Mucosa of descending colon (tissue), 3 donors: ENCODE data around the gene KRT36. TPM values are rescaled to one million over a fixed set of nuclear protein-coding genes. Genes with fewer than 3 reads are reported as not detected.

Experiments
- ATAC-seq: fragments of 200-7000 bp; cut with Tn5 transposase; one replicate; pipeline ENCODE4 v1.9.1; 2020; ENCODE audit warnings: mild to moderate bottlenecking, moderate library complexity
- DNase-seq, 3 donors: peaks; one replicate each; pipeline ENCODE4 v3.0.0-alpha.2; 2020
- H3K36me3 ChIP-seq: fragments of 200-600 bp; one replicate; pipeline ENCODE4 v1.8.0; 2021; ENCODE audit warnings: low read depth, mild to moderate bottlenecking
- H3K4me1 ChIP-seq: fragments of 200-600 bp; one replicate; pipeline ENCODE4 v1.8.0; 2021; ENCODE audit warnings: low read depth, mild to moderate bottlenecking
- H3K4me3 ChIP-seq: fragments of 200-600 bp; one replicate; pipeline ENCODE4 v1.8.0; 2021; ENCODE audit warnings: mild to moderate bottlenecking
- H3K9me3 ChIP-seq: fragments of 200-600 bp; one replicate; pipeline ENCODE4 v1.8.0; 2021; ENCODE audit warnings: mild to moderate bottlenecking
- intact Hi-C, 2 donors: fragments of 100-400 bp; cut with DNase I in 1 of 2; cut with micrococcal nuclease in 1 of 2; formaldehyde crosslinking; loops; one replicate each; pipeline versions ENCODE4 v1.11.0 to v1.11.1; 2022; cut with DNase I, micrococcal nuclease
- total RNA-seq, 3 donors: library from RNA; stranded (reverse); fragmentation: NEBNext Ultra II Directional in 2 of 3; extraction: Animal tissue kit (Norgen Biotek cat#: 25700) in 2 of 3; gene quantifications; one replicate each; pipeline versions ENCODE4 v1.2.1 to v1.2.4, GENCODE V29; 2021 to 2023
- TF ChIP-seq, protein P1 (sequence below): fragments of 200-600 bp; IDR thresholded peaks from one replicate; pipeline ENCODE4 v1.8.0; 2022; ENCODE audit warnings: antibody characterized with exemption, mild to moderate bottlenecking
- donor health status: DM: no; HTN: no; CAD: no; lungs with moderate emphysema.
- donor health status: DM: no; HTN: no; CAD: no.
- donor health status: DM: no; HTN: yes; CAD: no.

The KRT36 gene
- total RNA-seq, 3 donors from 2014 or later, result not detected

DNA sequence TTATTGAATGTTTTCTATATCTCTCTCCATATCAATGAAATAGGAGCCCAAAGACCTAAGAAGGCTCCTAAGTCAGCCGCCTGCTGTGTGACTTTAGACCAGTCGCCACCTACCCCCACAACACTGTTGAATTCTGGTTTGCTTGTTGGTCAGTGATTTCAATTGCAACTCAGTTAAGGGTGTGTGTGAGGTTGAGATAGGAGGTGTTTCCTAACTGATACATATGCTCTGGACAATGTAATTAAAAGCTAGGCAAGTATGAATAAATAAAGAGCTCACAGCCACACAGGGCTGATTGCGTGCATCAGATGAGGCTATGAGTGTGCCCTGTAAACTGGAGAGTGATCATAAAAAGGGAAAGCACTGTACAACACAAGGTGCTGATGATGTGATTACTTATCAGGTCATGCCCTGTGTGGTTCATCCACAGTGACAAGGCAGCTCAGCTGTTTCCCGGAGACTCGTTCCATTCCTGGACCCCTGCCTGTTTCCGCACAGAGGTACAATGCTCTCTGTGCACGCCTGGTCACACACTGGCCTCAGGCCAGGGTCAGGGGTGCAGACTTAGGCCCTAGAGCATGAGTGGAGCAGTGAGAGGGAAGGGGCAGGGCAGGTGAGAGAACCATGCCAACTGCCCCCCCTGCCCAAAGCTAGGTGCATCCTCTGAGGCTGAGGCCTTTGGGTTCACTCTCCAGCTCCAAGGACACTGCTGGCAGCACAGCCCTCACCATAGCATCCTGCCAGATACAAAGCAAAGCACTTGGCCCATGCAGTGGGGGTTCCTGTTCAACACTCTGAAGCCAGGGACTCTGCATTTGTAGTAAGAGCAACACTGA, 5.5 kb downstream of the KRT36 start:
- Histone ChIP-seq H3K36me3 (no peaks in the 10 kb centered on the region), H3K4me3 (no peak overlapping the region), H3K4me1 (no peaks in the 10 kb centered on the region), H3K9me3 (no peaks in the 10 kb centered on the region)
- TF ChIP-seq, protein P1, sequence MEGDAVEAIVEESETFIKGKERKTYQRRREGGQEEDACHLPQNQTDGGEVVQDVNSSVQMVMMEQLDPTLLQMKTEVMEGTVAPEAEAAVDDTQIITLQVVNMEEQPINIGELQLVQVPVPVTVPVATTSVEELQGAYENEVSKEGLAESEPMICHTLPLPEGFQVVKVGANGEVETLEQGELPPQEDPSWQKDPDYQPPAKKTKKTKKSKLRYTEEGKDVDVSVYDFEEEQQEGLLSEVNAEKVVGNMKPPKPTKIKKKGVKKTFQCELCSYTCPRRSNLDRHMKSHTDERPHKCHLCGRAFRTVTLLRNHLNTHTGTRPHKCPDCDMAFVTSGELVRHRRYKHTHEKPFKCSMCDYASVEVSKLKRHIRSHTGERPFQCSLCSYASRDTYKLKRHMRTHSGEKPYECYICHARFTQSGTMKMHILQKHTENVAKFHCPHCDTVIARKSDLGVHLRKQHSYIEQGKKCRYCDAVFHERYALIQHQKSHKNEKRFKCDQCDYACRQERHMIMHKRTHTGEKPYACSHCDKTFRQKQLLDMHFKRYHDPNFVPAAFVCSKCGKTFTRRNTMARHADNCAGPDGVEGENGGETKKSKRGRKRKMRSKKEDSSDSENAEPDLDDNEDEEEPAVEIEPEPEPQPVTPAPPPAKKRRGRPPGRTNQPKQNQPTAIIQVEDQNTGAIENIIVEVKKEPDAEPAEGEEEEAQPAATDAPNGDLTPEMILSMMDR, result no peak
- ATAC-seq (peak; percentile 10), DNase-seq (no peak)
- intact Hi-C loops, result no loop called here

DNA sequence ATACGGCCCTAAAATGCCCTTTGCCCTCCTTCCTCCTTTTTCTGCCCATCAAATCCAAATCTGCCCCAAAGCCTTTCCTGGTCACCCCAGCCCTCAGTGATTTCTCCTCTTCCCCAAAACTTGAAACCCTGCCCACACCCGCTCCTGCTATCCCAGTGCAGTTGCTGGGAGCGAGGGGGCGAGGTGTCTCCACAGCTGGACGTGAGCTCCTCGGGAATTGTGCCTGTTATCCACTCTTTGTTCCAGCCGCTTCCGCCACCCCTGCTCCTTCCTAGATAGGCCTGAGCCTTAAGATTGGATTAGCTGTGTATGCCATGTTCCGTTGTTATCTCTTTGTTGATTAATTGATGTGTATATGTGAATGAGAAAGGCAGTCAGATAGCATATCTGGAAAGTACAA, 6.2 kb downstream of the KRT36 start:
- intact Hi-C loops, result no loop called here
- no peak for ATAC-seq

DNA sequence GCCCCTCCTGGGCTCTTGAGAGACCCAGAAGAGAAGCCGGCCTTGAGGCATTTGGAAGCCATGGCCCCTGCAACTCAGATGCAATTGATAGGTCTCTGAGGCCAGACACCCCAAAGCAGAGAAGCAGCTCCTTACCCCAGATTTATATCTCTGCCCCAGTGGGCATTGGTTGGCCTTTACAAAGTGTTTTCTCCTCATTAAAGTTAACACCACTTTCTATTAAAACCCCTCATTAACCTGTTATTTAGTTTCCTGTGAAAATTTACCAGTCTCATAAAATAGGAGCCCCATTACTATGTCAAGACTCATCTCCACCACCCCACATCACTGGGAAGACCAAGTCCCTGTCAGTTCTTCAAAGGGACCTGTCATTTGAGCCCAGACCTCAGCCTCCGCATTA, 8.7 kb downstream of the KRT36 start, which contains the start of gene KRT35:
TSS of gene KRT35 (minus strand) at position 116 of the 400 bp plus-strand sequence. CDS start at position 62, 54 bp downstream.
- ATAC-seq (no peak), DNase-seq (no peak)
- Histone ChIP-seq H3K4me3 (no peak within 1 kb of the TSS), H3K36me3 (no peaks in the 10 kb centered on the region), H3K4me1 (no peaks in the 10 kb centered on the region), H3K9me3 (no peaks in the 10 kb centered on the region)
- TF ChIP-seq, protein P1, result no peak
- intact Hi-C loops, result no loop called here

More for the DNA sequence above, 6.2 kb downstream of the KRT36 start:
- DNase-seq, result no peak
- H3K36me3 ChIP-seq, result no peaks in the 10 kb centered on the region
- no peak overlapping the region for H3K4me3 ChIP-seq
- TF ChIP-seq, protein P1, result no peak
- no peaks in the 10 kb centered on the region for H3K4me1 ChIP-seq
- no peaks in the 10 kb centered on the region for H3K9me3 ChIP-seq

DNA sequence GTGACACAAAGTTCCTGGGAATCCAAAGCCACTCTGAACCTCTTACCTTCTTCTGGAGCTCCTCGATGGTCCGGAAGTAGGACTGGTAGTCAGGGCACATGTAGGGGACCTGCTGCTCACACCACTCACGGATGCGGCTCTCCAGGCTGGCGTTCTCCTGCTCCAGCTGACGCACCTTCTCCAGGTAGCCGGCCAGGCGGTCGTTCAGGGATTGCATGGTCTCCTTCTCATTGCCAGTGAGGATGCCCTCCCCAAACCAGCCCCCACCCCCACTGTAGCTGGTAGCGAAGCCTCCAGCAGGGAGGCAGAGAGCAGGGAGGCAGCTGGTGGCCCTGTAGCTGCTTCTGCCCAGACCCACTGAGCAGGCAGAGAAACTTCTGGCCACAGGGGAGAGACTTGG, 9.1 kb downstream of the KRT36 start:
- no peaks in the 10 kb centered on the region for H3K4me1 ChIP-seq
- ATAC-seq, result no peak
- DNase-seq, result no peak
- TF ChIP-seq, protein P1, result no peak
- H3K9me3 ChIP-seq, result no peaks in the 10 kb centered on the region
- no peaks in the 10 kb centered on the region for H3K36me3 ChIP-seq
- no peak overlapping the region for H3K4me3 ChIP-seq
- intact Hi-C loops, result no loop called here

DNA sequence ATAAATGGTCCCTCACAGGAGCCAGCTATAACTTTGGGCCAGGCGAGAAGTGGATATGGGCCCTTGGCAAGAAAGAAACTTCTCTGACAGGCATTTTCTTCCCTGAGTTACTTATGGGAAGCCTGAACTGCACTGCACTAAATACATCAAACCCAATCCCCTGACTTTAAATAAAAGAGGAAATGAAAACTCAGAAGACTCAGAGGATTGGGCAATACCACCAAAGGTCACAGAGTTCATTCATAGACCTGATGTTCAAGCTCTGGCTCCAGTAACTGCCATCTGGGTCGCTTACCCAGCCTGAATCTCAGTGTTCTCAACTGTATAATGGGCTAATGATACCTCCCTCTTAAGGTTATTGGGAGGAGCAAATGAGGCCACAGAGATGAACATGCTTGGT, 9.6 kb downstream of the KRT36 start:
- no peak for ATAC-seq
- DNase-seq, result no peak
- Histone ChIP-seq H3K4me3 (no peak overlapping the region), H3K4me1 (no peaks in the 10 kb centered on the region), H3K36me3 (no peaks in the 10 kb centered on the region), H3K9me3 (no peaks in the 10 kb centered on the region)
- intact Hi-C loops, result no loop called here
- TF ChIP-seq, protein P1, result no peak
